Common myeloid progenitor, CD34-positive (primary cell): Measurements from ENCODE around the gene ERC2.

Experiments
- CTCF ChIA-PET: fragments of 350-600 bp; sonication (Branson Sonifier 250); formaldehyde crosslinking; loops from one replicate; lab custom pipeline; 2021; ENCODE audit warnings: antibody characterized with exemption; lab: Charles Lee
- POLR2A ChIA-PET: fragments of 350-600 bp; sonication (Branson Sonifier 250); formaldehyde crosslinking; loops from one replicate; lab custom pipeline; 2021; ENCODE audit warnings: antibody characterized with exemption; lab: Charles Lee
- DNase-seq, 3 donors: peaks; one replicate each; pipeline versions ENCODE4 v3.0.0 to v3.0.0-alpha.2; 2013
- H3K27ac ChIP-seq, 2 experiments: 1 replicate in 1 of 2; 2 replicates in 1 of 2; pipeline ENCODE4 v1.7.0; 2013; ENCODE audit warnings: inconsistent platforms in 2 of 2, low read length in 2 of 2, mild to moderate bottlenecking in 2 of 2, low read depth in 1 of 2, moderate library complexity in 1 of 2; ENCODE audit not compliant: severe bottlenecking in 2 of 2, insufficient read depth in 1 of 2, poor library complexity in 1 of 2
- H3K27me3 ChIP-seq, 5 experiments: replicated peaks in 2 of 5; 1 replicate in 3 of 5; 2 replicates in 2 of 5; pipeline versions ENCODE4 v1.6.1 to v1.7.0; 2013; ENCODE audit warnings: low read length in 4 of 5, mild to moderate bottlenecking in 2 of 5, moderate library complexity in 2 of 5, inconsistent platforms in 1 of 5; ENCODE audit not compliant: insufficient read depth in 5 of 5, control insufficient read depth in 4 of 5
- H3K36me3 ChIP-seq, 4 experiments: 1 replicate in 2 of 4; 2 replicates in 2 of 4; pipeline versions ENCODE4 v1.6.1 to v1.7.0; 2013; ENCODE audit warnings: low read length in 3 of 4, control low read depth in 1 of 4, mild to moderate bottlenecking in 1 of 4; ENCODE audit not compliant: control insufficient read depth in 4 of 4, insufficient read depth in 4 of 4
- H3K4me1 ChIP-seq, 4 experiments: 1 replicate in 3 of 4; 2 replicates in 1 of 4; pipeline versions ENCODE4 v1.6.1 to v1.7.1; 2013; ENCODE audit warnings: low read length in 3 of 4, mild to moderate bottlenecking in 3 of 4, control low read depth in 1 of 4, inconsistent platforms in 1 of 4, moderate library complexity in 1 of 4; ENCODE audit not compliant: control insufficient read depth in 4 of 4, insufficient read depth in 4 of 4; ENCODE audit errors: control extremely low read depth in 1 of 4
- H3K4me3 ChIP-seq, 7 experiments: 1 replicate in 4 of 7; 2 replicates in 3 of 7; pipeline versions ENCODE4 v1.5.1 to v1.7.0; 2013; ENCODE audit warnings: mild to moderate bottlenecking in 7 of 7, low read length in 6 of 7, moderate library complexity in 6 of 7, inconsistent platforms in 2 of 7, low read depth in 2 of 7, control low read depth in 1 of 7; ENCODE audit not compliant: insufficient read depth in 4 of 7, control insufficient read depth in 1 of 7; ENCODE audit errors: extremely low read depth in 1 of 7
- H3K9me3 ChIP-seq, 5 experiments: 1 replicate in 4 of 5; 2 replicates in 1 of 5; pipeline versions ENCODE4 v1.6.1 to v1.7.1; 2013; ENCODE audit warnings: low read length in 4 of 5, mild to moderate bottlenecking in 2 of 5, inconsistent platforms in 1 of 5, low read depth in 1 of 5, moderate library complexity in 1 of 5; ENCODE audit not compliant: control insufficient read depth in 4 of 5, insufficient read depth in 2 of 5; ENCODE audit errors: control extremely low read depth in 1 of 5
- WGBS: methylation state at CpG from one replicate; pipeline ENCODE4 v1.1.5; 2013; ENCODE audit not compliant: insufficient coverage; 5-methylcytosine and 5-hydroxymethylcytosine counted together

The ERC2 gene

DNA sequence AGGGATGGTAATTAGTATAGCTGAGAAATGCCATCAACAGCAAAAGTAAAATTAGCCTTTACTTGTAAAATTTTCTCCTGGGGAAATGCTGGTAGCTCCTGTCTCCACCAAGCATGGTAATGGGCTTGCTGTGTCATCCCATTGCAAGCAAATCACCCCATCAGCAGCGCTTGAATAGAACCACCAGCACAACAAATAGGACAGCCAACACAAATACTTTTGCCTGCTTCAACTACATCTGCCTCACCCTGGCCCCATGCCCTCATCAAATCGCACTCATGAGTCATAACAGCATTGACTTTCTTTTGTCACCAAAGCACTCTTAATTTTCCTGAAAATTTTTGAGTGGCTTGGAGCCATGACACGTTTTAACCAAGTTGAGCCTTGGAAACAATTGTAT lies 52.6 kb downstream of the ERC2 start:
- POLR2A ChIA-PET, result no interaction called here

DNA sequence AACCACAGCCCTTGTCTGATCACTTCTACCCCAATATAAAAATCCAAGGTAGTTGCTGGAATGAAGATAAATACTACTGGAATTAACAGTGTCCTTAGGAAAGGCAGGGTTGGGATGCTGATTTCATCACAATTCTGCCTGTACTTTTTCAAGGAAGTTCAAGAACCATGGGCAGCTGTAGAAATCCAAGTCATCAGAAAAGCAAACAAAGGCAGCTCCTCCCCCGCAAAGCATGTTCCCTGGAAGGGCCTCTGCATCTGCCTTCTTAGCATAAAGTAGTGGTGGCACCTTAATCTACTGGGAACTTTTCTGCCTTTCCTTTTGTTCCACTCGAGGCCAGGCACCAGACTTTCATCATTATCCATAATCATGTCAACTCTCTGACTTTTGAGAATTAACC lies 54.4 kb downstream of the ERC2 start:
- ChIA-PET POLR2A (no interaction called here), CTCF (no interaction called here)
- no peak overlapping the region for H3K27ac ChIP-seq
- H3K4me3 ChIP-seq, result no peak overlapping the region
- DNase-seq, result no peak
- no peaks in the 10 kb centered on the region for H3K36me3 ChIP-seq
- WGBS, result 87% methylated on average over 2 of the region's 2 CpGs
- no peaks in the 10 kb centered on the region for H3K9me3 ChIP-seq
- no peaks in the 10 kb centered on the region for H3K4me1 ChIP-seq
- H3K27me3 ChIP-seq, result peaks cover 0 to 2% (median 0%) of the 10 kb centered on the region in 5 experiments

More for the DNA sequence above, 52.6 kb downstream of the ERC2 start:
- H3K9me3 ChIP-seq, result no peaks in the 10 kb centered on the region
- CTCF ChIA-PET, result interaction anchor here (1.1 kb wide), 1 partner anchor 32 kb away, joined by 3 read pairs; no protein-coding TSS in a partner anchor
- H3K27me3 ChIP-seq, result peaks cover 0 to 2% (median 0%) of the 10 kb centered on the region in 5 experiments
- no peak for DNase-seq
- no peaks in the 10 kb centered on the region for H3K36me3 ChIP-seq
- H3K4me3 ChIP-seq, result no peak overlapping the region
- no peaks in the 10 kb centered on the region for H3K4me1 ChIP-seq
- no peak overlapping the region for H3K27ac ChIP-seq
- WGBS, result 100% methylated on average over 2 of the region's 3 CpGs

DNA sequence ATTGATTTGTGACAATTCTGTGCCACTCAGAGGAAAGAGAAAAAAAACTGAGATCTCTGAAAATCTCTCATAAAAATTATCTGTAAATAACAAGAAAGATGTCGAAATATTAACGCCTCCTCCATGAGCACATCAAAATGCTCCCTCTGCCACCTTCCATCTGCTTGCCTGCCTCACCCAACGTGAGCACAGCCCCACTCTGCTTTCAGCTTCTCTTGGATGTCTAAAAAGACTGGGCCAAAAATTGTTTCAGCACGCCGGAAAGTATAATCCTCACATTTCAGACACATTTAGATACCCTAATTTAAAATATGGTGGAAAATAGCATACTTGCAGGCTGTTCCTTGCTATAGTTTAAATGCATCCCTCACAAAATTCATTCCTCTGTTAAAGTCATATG lies 57.1 kb downstream of the ERC2 start:
- Histone ChIP-seq H3K27ac (no peak overlapping the region), H3K27me3 (peaks cover 0 to 5% (median 0%) of the 10 kb centered on the region in 5 experiments), H3K4me3 (no peak overlapping the region), H3K4me1 (no peaks in the 10 kb centered on the region), H3K9me3 (no peaks in the 10 kb centered on the region), H3K36me3 (no peaks in the 10 kb centered on the region)
- ChIA-PET POLR2A (no interaction called here), CTCF (no interaction called here)
- WGBS, result 88% methylated on average over 3 of the region's 5 CpGs
- no peak for DNase-seq

DNA sequence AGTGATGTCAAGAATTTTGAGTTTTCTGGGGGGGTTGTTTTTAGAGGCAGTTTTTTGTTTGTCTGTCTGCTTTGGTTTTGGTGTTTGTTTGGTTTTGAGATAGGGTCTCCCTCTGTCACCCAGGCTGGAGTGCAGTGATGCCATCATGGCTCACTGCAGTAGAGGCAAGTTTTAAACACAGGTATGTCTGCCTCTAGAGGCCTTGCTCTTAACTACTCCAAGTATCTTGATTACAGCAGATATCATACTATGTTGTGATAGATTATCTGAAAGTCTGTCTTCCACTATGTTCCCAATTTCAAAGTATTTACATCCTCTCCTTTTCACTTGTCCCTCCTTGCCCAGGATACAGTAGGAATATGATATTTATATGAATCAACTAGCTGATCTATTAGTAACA lies 57.7 kb downstream of the ERC2 start:
- Histone ChIP-seq H3K9me3 (no peaks in the 10 kb centered on the region), H3K27me3 (peaks cover 0 to 5% (median 0%) of the 10 kb centered on the region in 5 experiments), H3K36me3 (no peaks in the 10 kb centered on the region), H3K4me1 (no peaks in the 10 kb centered on the region), H3K4me3 (no peak overlapping the region), H3K27ac (no peak overlapping the region)
- CTCF ChIA-PET, result no interaction called here
- POLR2A ChIA-PET, result no interaction called here
- no peak for DNase-seq

DNA sequence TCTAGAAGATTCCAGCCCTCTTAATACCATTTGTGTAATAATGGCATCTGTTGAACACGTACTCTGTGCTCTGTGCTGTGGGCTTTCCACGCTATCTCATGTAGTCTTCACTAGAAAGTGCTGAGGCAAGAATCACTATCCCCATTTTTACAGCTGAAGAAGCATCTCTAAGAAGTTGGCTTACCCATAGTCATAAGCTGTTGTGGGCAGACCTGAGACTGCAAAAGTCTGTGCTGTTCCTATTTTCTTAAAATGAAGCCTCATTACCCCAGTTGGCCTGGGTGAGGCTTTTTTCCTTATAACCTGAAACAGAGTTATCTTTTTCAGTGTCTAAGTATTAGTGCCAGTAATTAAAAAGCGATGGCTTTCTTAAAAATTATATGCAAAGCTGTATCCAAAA lies 58.5 kb downstream of the ERC2 start:
- H3K9me3 ChIP-seq, result no peaks in the 10 kb centered on the region
- DNase-seq, result no peak
- peaks cover 0 to 5% (median 0%) of the 10 kb centered on the region in 5 experiments for H3K27me3 ChIP-seq
- POLR2A ChIA-PET, result no interaction called here
- H3K4me3 ChIP-seq, result no peak overlapping the region
- no peaks in the 10 kb centered on the region for H3K4me1 ChIP-seq
- H3K36me3 ChIP-seq, result no peaks in the 10 kb centered on the region
- 100% methylated on average over 2 of the region's 3 CpGs for WGBS
- CTCF ChIA-PET, result no interaction called here
- H3K27ac ChIP-seq, result no peak overlapping the region

DNA sequence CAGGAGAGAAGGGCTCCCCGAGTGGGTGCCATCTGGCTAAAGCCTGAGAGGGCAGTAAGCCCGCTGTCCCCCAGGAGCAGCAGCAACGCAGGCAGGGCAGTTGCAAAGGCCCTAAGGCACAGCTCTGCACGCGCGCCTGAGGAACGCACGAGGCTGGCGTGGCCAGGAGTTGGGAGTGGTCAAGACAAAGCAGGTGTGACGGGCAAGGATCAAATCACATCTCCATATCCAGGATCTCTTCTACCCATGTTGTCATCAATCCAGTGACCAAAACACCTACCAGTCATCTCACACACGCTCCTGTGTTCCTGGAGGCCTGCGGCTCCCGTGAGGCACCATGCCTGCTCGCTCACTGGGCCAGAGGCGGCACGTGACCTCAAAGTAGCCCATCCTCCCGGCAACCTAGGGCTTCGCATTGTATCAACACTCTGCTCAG lies 59.5 kb downstream of the ERC2 start:
- WGBS, result 100% methylated on average over 10 of the region's 18 CpGs
- H3K27me3 ChIP-seq, result peaks cover 0 to 5% (median 0%) of the 10 kb centered on the region in 5 experiments
- ChIA-PET CTCF (no interaction called here), POLR2A (no interaction called here)
- H3K36me3 ChIP-seq, result no peaks in the 10 kb centered on the region
- H3K4me1 ChIP-seq, result no peaks in the 10 kb centered on the region
- H3K9me3 ChIP-seq, result no peaks in the 10 kb centered on the region
- no peak overlapping the region for H3K4me3 ChIP-seq
- no peak overlapping the region for H3K27ac ChIP-seq
- DNase-seq, result no peak

DNA sequence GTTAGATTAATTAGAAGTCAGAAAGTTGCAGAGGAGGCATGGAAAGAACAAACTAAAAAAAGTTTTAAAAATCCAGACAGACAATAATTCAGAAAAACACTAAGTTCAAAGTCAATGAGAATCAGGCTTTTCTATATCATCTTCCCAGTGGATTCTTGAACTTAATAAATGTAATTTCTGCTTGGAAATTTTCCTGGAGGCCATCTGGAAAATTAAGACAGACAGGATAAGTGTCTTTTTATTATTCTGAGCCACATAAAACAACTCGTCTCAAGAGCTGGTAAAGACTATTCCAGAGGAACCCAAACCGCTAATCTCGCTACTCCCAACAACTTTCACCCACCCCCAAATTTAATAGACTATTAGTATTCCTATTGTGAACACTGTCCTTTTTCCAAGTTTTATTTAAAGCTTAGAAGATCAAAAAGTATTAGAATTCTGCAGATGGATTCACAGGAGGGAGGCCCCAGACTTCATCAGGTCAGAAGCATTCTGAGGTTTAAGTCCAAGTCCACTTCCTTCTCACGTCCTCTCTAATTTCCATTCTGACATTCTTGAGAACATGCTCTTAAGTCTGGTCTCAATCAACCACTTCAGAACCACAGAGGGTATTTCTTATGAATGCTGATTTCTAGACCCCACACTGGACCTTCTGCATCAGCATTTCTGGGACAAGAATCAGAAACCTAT lies 61.3 kb downstream of the ERC2 start:
- DNase-seq, result no peak
- ChIA-PET CTCF (no interaction called here), POLR2A (no interaction called here)
- Histone ChIP-seq H3K36me3 (no peaks in the 10 kb centered on the region), H3K9me3 (no peaks in the 10 kb centered on the region), H3K27ac (no peak overlapping the region), H3K4me3 (no peak overlapping the region), H3K27me3 (peaks cover 0 to 5% (median 0%) of the 10 kb centered on the region in 5 experiments), H3K4me1 (no peaks in the 10 kb centered on the region)
- WGBS, result 100% methylated on average over 1 of the region's 4 CpGs
